GM06990 (cell line): ENCODE data around the gene EXOG.

ENCODE experiments used
- DNase-seq: peaks from one replicate; pipeline ENCODE4 v3.0.0-alpha.2; 2011; ENCODE audit not compliant: insufficient read length; ENCODE audit errors: extremely low read depth
- H3K27me3 ChIP-seq: replicated peaks from 2 replicates; pipeline ENCODE4 v1.6.0; 2011; ENCODE audit warnings: low read length; ENCODE audit not compliant: control insufficient read depth, insufficient read depth
- H3K36me3 ChIP-seq: 2 replicates; pipeline ENCODE4 v1.5.1; 2011; ENCODE audit warnings: low read length; ENCODE audit not compliant: control insufficient read depth, insufficient read depth
- H3K4me3 ChIP-seq: replicated peaks from 2 replicates; pipeline ENCODE4 v1.5.1; 2011; ENCODE audit warnings: low read depth, mild to moderate bottlenecking, control low read depth, low read length
- TF ChIP-seq, protein P1 (sequence below): IDR thresholded peaks from 2 replicates; pipeline ENCODE4 v1.5.1; 2011; ENCODE audit warnings: low read length, control low read depth, mild to moderate bottlenecking, inconsistent platforms; ENCODE audit not compliant: insufficient read depth, poor library complexity, severe bottlenecking

EXOG gene

DNA sequence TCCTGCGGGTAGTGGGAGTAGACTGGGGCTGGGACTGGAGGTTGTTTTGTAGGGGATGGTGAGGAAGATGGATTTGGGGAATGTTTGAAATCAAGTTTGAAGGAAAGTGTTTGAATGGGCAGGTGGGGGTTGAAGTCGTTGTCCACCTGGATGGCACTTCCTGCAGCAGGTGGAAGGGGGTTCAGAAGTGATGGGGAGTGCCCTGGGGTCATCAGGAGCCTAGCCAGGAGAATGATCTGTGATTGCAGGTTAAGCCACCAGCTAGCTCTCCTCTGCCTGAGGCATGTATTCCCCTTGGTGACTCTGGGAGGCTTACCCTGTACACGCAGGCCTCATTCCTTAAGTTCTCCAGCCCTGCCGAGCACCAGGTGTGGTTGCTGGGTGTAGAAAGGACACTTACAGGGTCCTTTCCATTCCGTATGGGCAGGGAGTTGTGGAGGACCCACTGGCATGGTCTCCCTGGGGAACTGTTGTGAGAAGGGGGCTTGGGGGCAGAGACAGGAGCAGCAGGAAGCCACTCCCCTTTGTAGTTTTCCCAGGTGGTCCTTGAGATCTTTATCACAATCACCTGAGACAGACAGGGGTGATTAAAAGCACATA, 19.9 kb upstream of the EXOG start:
- no peak for DNase-seq
- Histone ChIP-seq H3K36me3 (no peaks in the 10 kb centered on the region), H3K27me3 (no peaks in the 10 kb centered on the region), H3K4me3 (no peak overlapping the region)
- TF ChIP-seq, protein P1, sequence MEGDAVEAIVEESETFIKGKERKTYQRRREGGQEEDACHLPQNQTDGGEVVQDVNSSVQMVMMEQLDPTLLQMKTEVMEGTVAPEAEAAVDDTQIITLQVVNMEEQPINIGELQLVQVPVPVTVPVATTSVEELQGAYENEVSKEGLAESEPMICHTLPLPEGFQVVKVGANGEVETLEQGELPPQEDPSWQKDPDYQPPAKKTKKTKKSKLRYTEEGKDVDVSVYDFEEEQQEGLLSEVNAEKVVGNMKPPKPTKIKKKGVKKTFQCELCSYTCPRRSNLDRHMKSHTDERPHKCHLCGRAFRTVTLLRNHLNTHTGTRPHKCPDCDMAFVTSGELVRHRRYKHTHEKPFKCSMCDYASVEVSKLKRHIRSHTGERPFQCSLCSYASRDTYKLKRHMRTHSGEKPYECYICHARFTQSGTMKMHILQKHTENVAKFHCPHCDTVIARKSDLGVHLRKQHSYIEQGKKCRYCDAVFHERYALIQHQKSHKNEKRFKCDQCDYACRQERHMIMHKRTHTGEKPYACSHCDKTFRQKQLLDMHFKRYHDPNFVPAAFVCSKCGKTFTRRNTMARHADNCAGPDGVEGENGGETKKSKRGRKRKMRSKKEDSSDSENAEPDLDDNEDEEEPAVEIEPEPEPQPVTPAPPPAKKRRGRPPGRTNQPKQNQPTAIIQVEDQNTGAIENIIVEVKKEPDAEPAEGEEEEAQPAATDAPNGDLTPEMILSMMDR, result no peak

DNA sequence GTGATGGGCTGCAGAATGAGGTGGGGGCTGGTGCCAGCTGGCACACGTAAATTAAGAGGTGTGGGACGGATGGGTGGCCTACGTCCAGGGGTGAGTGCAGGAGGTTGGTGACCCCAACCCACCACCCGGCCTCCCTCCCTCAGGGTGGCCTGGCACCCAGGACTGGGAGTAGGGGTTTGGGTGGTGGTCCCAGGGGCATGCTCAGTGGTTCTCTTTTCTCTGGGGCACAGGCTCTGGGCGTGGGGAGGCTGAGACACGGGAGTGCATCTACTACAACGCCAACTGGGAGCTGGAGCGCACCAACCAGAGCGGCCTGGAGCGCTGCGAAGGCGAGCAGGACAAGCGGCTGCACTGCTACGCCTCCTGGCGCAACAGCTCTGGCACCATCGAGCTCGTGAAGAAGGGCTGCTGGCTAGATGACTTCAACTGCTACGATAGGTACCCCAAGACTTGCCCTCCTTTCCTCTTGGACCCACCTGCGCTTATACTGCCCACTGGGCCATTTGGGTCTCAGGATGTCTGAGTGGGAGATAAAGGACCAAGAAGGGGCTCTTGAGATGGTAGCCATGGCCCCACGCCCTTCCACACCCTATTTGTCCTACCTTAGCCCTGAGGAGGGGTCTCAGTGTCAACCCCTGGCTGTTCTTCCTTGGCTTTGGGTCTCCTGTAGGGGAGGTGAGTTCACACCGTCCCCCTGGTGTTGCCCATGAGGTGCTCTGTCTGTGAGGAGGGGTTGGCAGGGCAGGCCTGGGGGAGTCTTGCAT, 18.9 kb upstream of the EXOG start:
- no peaks in the 10 kb centered on the region for H3K36me3 ChIP-seq
- no peak overlapping the region for H3K4me3 ChIP-seq
- TF ChIP-seq, protein P1, result no peak
- DNase-seq, result no peak
- no peaks in the 10 kb centered on the region for H3K27me3 ChIP-seq

DNA sequence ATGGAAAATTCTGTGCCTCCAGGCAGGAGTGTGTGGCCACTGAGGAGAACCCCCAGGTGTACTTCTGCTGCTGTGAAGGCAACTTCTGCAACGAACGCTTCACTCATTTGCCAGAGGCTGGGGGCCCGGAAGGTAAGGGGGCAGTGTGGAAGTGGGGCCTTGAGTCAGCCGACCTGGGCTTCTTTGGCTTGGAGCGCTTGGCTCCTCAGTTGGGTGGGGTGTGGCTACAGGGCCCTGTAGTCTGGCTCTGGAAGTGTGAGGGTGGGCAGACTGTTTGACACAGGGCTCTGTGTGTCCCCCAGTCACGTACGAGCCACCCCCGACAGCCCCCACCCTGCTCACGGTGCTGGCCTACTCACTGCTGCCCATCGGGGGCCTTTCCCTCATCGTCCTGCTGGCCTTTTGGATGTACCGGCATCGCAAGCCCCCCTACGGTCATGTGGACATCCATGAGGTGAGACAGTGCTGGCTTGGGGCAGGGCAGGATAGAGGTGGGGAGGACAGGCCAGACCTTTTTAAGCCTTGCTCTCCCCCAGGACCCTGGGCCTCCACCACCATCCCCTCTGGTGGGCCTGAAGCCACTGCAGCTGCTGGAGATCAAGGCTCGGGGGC, 18.2 kb upstream of the EXOG start:
- no peaks in the 10 kb centered on the region for H3K36me3 ChIP-seq
- DNase-seq, result no peak
- H3K4me3 ChIP-seq, result no peak overlapping the region
- H3K27me3 ChIP-seq, result no peaks in the 10 kb centered on the region
- TF ChIP-seq, protein P1, result no peak

DNA sequence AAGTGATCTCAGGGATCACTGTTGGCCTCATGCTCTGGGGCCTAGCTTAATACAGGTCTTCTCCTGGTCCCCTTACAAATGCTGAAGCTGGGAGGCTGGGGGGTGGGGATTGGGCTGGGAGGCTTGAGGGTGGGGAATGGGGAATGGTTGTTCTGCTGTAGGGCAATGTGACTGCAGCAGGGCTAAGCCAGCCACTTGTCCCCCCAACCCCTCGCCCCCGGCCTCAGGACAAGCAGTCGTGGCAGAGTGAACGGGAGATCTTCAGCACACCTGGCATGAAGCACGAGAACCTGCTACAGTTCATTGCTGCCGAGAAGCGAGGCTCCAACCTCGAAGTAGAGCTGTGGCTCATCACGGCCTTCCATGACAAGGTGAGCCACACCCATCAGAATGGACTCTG, 17.2 kb upstream of the EXOG start:
- Histone ChIP-seq H3K27me3 (no peaks in the 10 kb centered on the region), H3K4me3 (no peak overlapping the region), H3K36me3 (no peaks in the 10 kb centered on the region)
- TF ChIP-seq, protein P1, result no peak
- DNase-seq, result no peak

DNA sequence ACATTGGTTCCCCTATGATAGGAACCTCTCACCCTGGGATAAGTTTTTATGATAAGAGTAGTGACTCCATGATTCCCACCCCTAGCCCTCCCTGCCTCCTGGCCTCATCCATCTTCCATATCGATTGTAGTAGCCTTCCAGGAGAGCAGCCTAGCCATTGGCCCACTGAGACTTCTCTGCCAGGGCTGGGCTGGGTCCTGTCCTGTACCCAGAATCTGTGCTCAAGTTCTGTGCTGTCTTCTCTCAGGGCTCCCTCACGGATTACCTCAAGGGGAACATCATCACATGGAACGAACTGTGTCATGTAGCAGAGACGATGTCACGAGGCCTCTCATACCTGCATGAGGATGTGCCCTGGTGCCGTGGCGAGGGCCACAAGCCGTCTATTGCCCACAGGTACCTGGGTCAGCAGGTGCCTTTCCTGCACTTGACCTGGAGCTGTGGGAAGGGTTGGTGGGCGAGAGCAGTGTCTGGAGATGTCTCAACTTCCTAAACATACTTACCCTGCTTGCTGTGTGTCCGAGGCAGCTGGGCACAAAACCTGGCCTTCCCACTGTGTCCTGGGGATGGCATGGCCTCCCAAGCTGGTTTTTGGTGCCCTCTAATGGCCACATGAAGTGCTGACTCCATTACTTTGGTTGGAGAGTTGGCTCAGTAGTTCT, 16.6 kb upstream of the EXOG start:
- no peaks in the 10 kb centered on the region for H3K36me3 ChIP-seq
- TF ChIP-seq, protein P1, result peak; percentile 81
- H3K4me3 ChIP-seq, result no peak overlapping the region
- DNase-seq, result no peak
- H3K27me3 ChIP-seq, result no peaks in the 10 kb centered on the region
